Measurements from ENCODE around the gene KRT28. TPM values are rescaled to one million over a fixed set of nuclear protein-coding genes. Genes with fewer than 3 reads are reported as not detected.

KRT28 gene
- total RNA-seq, 2 donors from 2014 or later, result not detected

DNA sequence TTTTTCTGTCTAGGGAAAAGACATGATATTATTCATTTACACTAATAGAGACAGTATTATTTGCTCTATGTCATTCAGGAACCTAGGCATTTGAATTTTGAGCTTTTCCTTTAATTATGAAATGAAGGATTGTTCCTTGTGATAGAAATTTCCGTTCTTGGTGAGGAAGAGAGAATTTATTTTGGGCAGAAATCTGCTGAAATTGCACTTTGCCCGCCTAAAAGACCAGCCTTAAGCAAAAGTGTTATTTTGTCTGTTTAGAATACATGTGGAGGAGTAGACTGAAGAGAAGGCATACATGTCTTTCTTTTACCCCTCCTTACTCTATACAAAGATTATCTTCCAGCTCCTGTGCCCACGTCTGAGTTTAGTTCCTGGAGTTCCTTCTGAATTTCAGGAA, 39.4 kb upstream of the KRT28 start:
- TF ChIP-seq, protein P1, sequence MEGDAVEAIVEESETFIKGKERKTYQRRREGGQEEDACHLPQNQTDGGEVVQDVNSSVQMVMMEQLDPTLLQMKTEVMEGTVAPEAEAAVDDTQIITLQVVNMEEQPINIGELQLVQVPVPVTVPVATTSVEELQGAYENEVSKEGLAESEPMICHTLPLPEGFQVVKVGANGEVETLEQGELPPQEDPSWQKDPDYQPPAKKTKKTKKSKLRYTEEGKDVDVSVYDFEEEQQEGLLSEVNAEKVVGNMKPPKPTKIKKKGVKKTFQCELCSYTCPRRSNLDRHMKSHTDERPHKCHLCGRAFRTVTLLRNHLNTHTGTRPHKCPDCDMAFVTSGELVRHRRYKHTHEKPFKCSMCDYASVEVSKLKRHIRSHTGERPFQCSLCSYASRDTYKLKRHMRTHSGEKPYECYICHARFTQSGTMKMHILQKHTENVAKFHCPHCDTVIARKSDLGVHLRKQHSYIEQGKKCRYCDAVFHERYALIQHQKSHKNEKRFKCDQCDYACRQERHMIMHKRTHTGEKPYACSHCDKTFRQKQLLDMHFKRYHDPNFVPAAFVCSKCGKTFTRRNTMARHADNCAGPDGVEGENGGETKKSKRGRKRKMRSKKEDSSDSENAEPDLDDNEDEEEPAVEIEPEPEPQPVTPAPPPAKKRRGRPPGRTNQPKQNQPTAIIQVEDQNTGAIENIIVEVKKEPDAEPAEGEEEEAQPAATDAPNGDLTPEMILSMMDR (conservative IDR thresholded peaks at IDR 0.05), result no peak
- H3K9ac ChIP-seq (ENCODE audit: extremely low read depth, low read length, poor library complexity, severe bottlenecking), result no peak overlapping the region
- no peak overlapping the region for H3K27ac ChIP-seq (ENCODE audit: low read depth, low read length)
- Mint-ChIP-seq H3K9me3 (no peaks in the 10 kb centered on the region), H3K36me3 (ENCODE audit: low read depth) (no peaks in the 10 kb centered on the region), H3K4me3 (no peak overlapping the region), H3K27ac (no peak overlapping the region), H3K27me3 (ENCODE audit: insufficient read depth) (peaks cover 95% of the 10 kb centered on the region), H3K4me1 (peaks cover 8% of the 10 kb centered on the region)
- peaks cover 67% of the 10 kb centered on the region for H3K27me3 ChIP-seq (ENCODE audit: control insufficient read depth, insufficient read depth, low read length, poor library complexity, severe bottlenecking)
- no peak overlapping the region for H3K4me3 ChIP-seq (ENCODE audit: low read length)
- no peaks in the 10 kb centered on the region for H3K4me1 ChIP-seq (ENCODE audit: control insufficient read depth, insufficient read depth, low read length)
- peaks cover 3% of the 10 kb centered on the region for H3K36me3 ChIP-seq (ENCODE audit: control insufficient read depth, insufficient read depth, low read length)
- no peak for DNase-seq
- no peaks in the 10 kb centered on the region for H3K9me3 ChIP-seq (ENCODE audit: control insufficient read depth, low read length)
- 89 to 92% methylated on average over 2 to 3 of the region's 3 CpGs for WGBS, 2 experiments (ENCODE audit: insufficient coverage in 1 of 2, insufficient read length in 1 of 2)

DNA sequence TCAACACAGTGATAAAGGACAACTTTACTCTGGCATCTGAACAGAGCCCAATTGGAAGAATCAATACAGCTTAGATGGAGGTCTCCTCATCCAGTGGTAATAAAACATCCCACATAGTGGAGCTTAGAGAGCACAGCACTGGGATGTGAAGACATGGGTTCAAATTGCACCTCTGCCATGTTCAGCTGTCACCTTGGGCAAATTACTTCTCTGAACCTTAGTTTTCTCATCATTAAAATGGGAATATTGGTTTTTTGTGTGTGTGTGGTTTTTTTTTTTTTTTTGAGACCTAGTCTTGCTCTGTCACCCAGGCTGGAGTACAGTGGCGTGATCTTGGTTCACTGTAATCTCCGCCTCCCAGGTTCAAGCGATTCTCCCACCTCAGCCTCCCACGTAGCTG, 36.3 kb upstream of the KRT28 start:
- no peak overlapping the region for H3K9ac ChIP-seq (ENCODE audit: extremely low read depth, low read length, poor library complexity, severe bottlenecking)
- H3K27me3 Mint-ChIP-seq (ENCODE audit: insufficient read depth), result peaks cover 94% of the 10 kb centered on the region
- no peaks in the 10 kb centered on the region for H3K9me3 Mint-ChIP-seq
- no peak overlapping the region for H3K4me3 Mint-ChIP-seq
- H3K4me1 Mint-ChIP-seq, result no peaks in the 10 kb centered on the region
- H3K27ac ChIP-seq (ENCODE audit: low read depth, low read length), result no peak overlapping the region
- no peak overlapping the region for H3K27ac Mint-ChIP-seq
- H3K36me3 ChIP-seq (ENCODE audit: control insufficient read depth, insufficient read depth, low read length), result peaks cover 3% of the 10 kb centered on the region
- no peaks in the 10 kb centered on the region for H3K36me3 Mint-ChIP-seq (ENCODE audit: low read depth)
- no peaks in the 10 kb centered on the region for H3K4me1 ChIP-seq (ENCODE audit: control insufficient read depth, insufficient read depth, low read length)
- no peaks in the 10 kb centered on the region for H3K9me3 ChIP-seq (ENCODE audit: control insufficient read depth, low read length)
- 80 to 99% methylated on average over 1 to 4 of the region's 4 CpGs for WGBS, 2 experiments (ENCODE audit: insufficient coverage in 1 of 2, insufficient read length in 1 of 2)
- TF ChIP-seq, protein P1 (conservative IDR thresholded peaks at IDR 0.05), result no peak
- H3K4me3 ChIP-seq (ENCODE audit: low read length), result no peak overlapping the region
- H3K27me3 ChIP-seq (ENCODE audit: control insufficient read depth, insufficient read depth, low read length, poor library complexity, severe bottlenecking), result peaks cover 35% of the 10 kb centered on the region
- DNase-seq, result no peak

DNA sequence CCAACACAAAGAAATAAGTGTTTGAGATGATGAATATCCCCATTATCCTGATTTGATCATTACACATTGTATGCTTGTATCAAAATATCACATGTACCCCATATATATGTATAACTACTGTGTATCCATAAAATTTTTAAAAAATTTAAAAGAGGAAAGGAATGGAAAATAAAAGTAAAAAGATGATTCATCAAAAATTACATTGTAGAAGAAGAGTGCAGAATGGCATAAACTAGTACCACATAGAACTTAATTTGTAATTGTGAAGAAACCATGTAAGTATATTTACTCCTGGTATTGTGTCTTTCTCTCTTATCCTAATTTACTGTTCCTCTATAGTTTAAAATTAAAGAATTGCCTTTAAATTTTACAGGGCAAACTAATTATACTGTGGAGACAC, 34.1 kb upstream of the KRT28 start:
- Histone ChIP-seq H3K27ac (ENCODE audit: low read depth, low read length) (no peak overlapping the region), H3K4me3 (ENCODE audit: low read length) (no peak overlapping the region), H3K4me1 (ENCODE audit: control insufficient read depth, insufficient read depth, low read length) (no peaks in the 10 kb centered on the region), H3K36me3 (ENCODE audit: control insufficient read depth, insufficient read depth, low read length) (peaks cover 3% of the 10 kb centered on the region), H3K9ac (ENCODE audit: extremely low read depth, low read length, poor library complexity, severe bottlenecking) (no peak overlapping the region), H3K27me3 (ENCODE audit: control insufficient read depth, insufficient read depth, low read length, poor library complexity, severe bottlenecking) (peaks cover 13% of the 10 kb centered on the region), H3K9me3 (ENCODE audit: control insufficient read depth, low read length) (no peaks in the 10 kb centered on the region)
- Mint-ChIP-seq H3K27ac (no peak overlapping the region), H3K4me3 (no peak overlapping the region), H3K36me3 (ENCODE audit: low read depth) (no peaks in the 10 kb centered on the region), H3K4me1 (no peaks in the 10 kb centered on the region), H3K9me3 (no peaks in the 10 kb centered on the region), H3K27me3 (ENCODE audit: insufficient read depth) (peaks cover 89% of the 10 kb centered on the region)
- TF ChIP-seq, protein P1 (conservative IDR thresholded peaks at IDR 0.05), result no peak
- DNase-seq, result no peak

Measured in endodermal cell (in vitro differentiated cells).